Trophoblast cell (in vitro differentiated cells and primary cell): Measurements from ENCODE around the gene PTPRM.

Source experiments
- DNase-seq, 2 donors: peaks; one replicate each; pipeline ENCODE4 v3.0.0-alpha.2; 2016
- H2AFZ ChIP-seq: 2 replicates; pipeline ENCODE4 v1.6.1; 2013; ENCODE audit warnings: low read length, moderate library complexity, mild to moderate bottlenecking; ENCODE audit not compliant: insufficient read depth, poor library complexity
- H2AK5ac ChIP-seq: 2 replicates; pipeline ENCODE4 v1.6.1; 2013; ENCODE audit warnings: mild to moderate bottlenecking, low read length
- H2BK120ac ChIP-seq: 2 replicates; pipeline ENCODE4 v1.6.1; 2013; ENCODE audit warnings: low read length, mild to moderate bottlenecking, moderate library complexity; ENCODE audit not compliant: insufficient read depth, poor library complexity
- H2BK12ac ChIP-seq: 2 replicates; pipeline ENCODE4 v1.6.1; 2013; ENCODE audit warnings: mild to moderate bottlenecking, low read length, moderate library complexity
- H2BK5ac ChIP-seq: 2 replicates; pipeline ENCODE4 v1.6.1; 2013; ENCODE audit warnings: low read length, low read depth, moderate library complexity, mild to moderate bottlenecking; ENCODE audit not compliant: poor library complexity
- H3K14ac ChIP-seq: 2 replicates; pipeline ENCODE4 v1.6.1; 2013; ENCODE audit warnings: mild to moderate bottlenecking, low read length
- H3K18ac ChIP-seq: 2 replicates; pipeline ENCODE4 v1.6.1; 2013; ENCODE audit warnings: mild to moderate bottlenecking, low read length
- H3K23ac ChIP-seq: 2 replicates; pipeline ENCODE4 v1.6.1; 2013; ENCODE audit warnings: low read length
- H3K27ac ChIP-seq: 2 replicates; pipeline ENCODE4 v1.5.1; 2013; ENCODE audit warnings: low read depth, mild to moderate bottlenecking, inconsistent platforms, low read length, moderate library complexity
- H3K27me3 ChIP-seq: 2 replicates; pipeline ENCODE4 v1.6.1; 2013; ENCODE audit warnings: inconsistent platforms, mild to moderate bottlenecking, low read length, moderate library complexity; ENCODE audit not compliant: insufficient read depth
- H3K36me3 ChIP-seq, 2 experiments: 1 replicate in 1 of 2; 2 replicates in 1 of 2; pipeline ENCODE4 v1.6.1; 2013; ENCODE audit warnings: low read length in 2 of 2, mild to moderate bottlenecking in 2 of 2, moderate library complexity in 1 of 2; ENCODE audit not compliant: insufficient read depth in 2 of 2, control insufficient read depth in 1 of 2
- H3K4ac ChIP-seq: 2 replicates; pipeline ENCODE4 v1.6.1; 2013; ENCODE audit warnings: low read depth, mild to moderate bottlenecking, low read length, moderate library complexity
- H3K4me1 ChIP-seq, 2 experiments: 1 replicate in 1 of 2; 2 replicates in 1 of 2; pipeline ENCODE4 v1.6.1; 2013; ENCODE audit warnings: low read length in 2 of 2, mild to moderate bottlenecking in 2 of 2, moderate library complexity in 1 of 2; ENCODE audit not compliant: insufficient read depth in 2 of 2, control insufficient read depth in 1 of 2
- H3K4me2 ChIP-seq: 2 replicates; pipeline ENCODE4 v1.6.1; 2013; ENCODE audit warnings: inconsistent platforms, mild to moderate bottlenecking, low read length, moderate library complexity
- H3K4me3 ChIP-seq: 2 replicates; pipeline ENCODE4 v1.5.1; 2013; ENCODE audit warnings: mild to moderate bottlenecking, low read depth, low read length, inconsistent platforms
- H3K79me1 ChIP-seq: one replicate; pipeline ENCODE4 v1.6.1; 2013; ENCODE audit warnings: low read length
- H3K79me2 ChIP-seq: 2 replicates; pipeline ENCODE4 v1.6.1; 2013; ENCODE audit warnings: low read length, mild to moderate bottlenecking; ENCODE audit not compliant: control insufficient read depth, insufficient read depth, poor library complexity
- H3K9ac ChIP-seq: 2 replicates; pipeline ENCODE4 v1.6.1; 2013; ENCODE audit warnings: mild to moderate bottlenecking, low read length
- H3K9me3 ChIP-seq: 2 replicates; pipeline ENCODE4 v1.6.1; 2013; ENCODE audit warnings: low read depth, mild to moderate bottlenecking, control low read depth, inconsistent platforms, low read length; ENCODE audit not compliant: insufficient read depth
- H4K12ac ChIP-seq: 2 replicates; pipeline ENCODE4 v1.6.1; 2013; ENCODE audit warnings: low read depth, mild to moderate bottlenecking, low read length, moderate library complexity
- H4K8ac ChIP-seq: 2 replicates; pipeline ENCODE4 v1.6.1; 2013; ENCODE audit warnings: low read depth, mild to moderate bottlenecking, low read length, moderate library complexity
- H4K91ac ChIP-seq: one replicate; pipeline ENCODE4 v1.6.1; 2013; ENCODE audit warnings: low read depth, mild to moderate bottlenecking, low read length, moderate library complexity
- WGBS: extraction: QIAGEN DNeasy Blood & Tissue Kit; methylation state at CpG from one replicate; pipeline ENCODE4 v1.1.7; 2013; ENCODE audit warnings: missing lambda C conversion rate; ENCODE audit not compliant: insufficient read length, insufficient coverage; ENCODE audit errors: extremely low coverage; 5-methylcytosine and 5-hydroxymethylcytosine counted together

PTPRM gene

DNA sequence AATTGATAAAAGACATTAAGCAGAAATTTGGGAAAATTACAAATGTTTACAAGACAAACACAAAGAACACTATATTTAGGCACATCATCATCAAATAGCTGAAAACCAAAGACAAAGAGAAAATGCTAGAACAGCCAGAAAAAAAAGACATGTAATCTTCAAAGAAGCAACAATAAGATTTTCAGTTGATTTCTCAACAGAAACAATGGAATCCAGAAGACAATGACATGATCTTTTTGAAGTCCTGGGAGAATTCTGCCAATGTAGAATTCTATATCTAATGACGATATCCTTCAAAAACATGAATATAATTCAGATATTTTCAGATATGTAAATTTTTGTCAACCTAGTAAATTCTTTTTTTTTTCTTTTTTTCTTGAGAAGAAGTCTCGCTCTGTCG is 179.0 kb downstream of the PTPRM start:
- Histone ChIP-seq H4K8ac (no peak overlapping the region), H3K36me3 (no peaks in the 10 kb centered on the region), H3K4me1 (peaks cover 14 to 15% of the 10 kb centered on the region in 2 experiments), H4K91ac (no peak overlapping the region), H3K18ac (no peak overlapping the region), H2BK5ac (no peak overlapping the region), H3K4me2 (no peak overlapping the region), H3K23ac (no peak overlapping the region), H3K4me3 (no peak overlapping the region), H2BK120ac (no peak overlapping the region), H2BK12ac (no peak overlapping the region), H4K12ac (no peak overlapping the region), H3K4ac (no peak overlapping the region), H3K27ac (no peak overlapping the region), H2AFZ (no peak overlapping the region), H3K9ac (no peak overlapping the region), H3K27me3 (no peaks in the 10 kb centered on the region), H3K14ac (no peak overlapping the region), H3K9me3 (peaks cover 3% of the 10 kb centered on the region), H2AK5ac (no peak overlapping the region), H3K79me2 (peaks cover 2% of the 10 kb centered on the region), H3K79me1 (peaks cover 12% of the 10 kb centered on the region)
- no CpG with 5 or more reads among the region's 3 CpGs for WGBS
- DNase-seq: no peak

DNA sequence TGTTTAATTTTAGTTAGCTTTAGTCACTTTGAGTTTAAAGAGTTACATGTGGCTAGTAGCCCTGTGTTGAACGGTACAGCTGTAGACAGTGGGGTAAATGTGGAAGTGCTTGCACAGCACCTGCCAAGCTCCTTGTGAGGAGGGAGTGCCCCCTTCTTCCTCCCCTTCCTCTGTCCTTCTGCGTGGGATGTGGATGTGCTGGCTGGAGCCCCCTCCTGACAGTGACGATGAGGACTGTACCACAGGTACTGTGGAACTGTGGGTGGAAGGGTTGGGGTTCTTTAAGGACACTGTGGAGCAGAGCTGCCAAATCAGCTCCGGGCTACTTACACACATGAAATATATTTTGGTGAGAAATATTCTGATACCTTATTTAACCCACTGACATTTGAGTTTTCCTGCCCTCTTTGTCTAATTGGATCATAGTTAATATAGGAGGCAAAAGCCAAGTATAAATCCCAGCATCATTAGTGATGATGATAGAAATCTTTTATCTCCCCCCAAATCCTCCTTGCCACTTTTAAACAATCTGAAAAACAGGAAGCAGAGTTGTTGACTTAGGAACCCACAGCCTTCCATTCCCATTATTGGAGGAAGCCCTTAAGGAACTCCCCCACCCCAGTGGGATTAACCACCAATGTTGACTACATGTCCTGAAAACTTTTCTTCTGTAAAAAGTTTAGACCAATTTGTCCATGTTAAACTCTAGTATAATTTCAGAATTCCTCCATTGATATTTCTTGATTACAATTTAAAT is 181.3 kb downstream of the PTPRM start:
- Histone ChIP-seq H3K9ac (no peak overlapping the region), H4K8ac (no peak overlapping the region)
- DNase-seq: no peak

GRCh38 chr18:7749008-7749405 is 181.9 kb downstream of the PTPRM start:
- H4K91ac ChIP-seq: peak overlapping the region; percentile 95
- peak overlapping the region; percentile 91 for H3K14ac ChIP-seq
- H3K9me3 ChIP-seq: peaks cover 3% of the 10 kb centered on the region
- peak overlapping the region; percentile 81 for H3K4ac ChIP-seq
- no peak overlapping the region for H3K4me3 ChIP-seq
- no peak for DNase-seq
- H3K27ac ChIP-seq: peak overlapping the region; percentile 95
- H3K36me3 ChIP-seq: no peaks in the 10 kb centered on the region
- peaks cover 17% of the 10 kb centered on the region for H3K79me1 ChIP-seq
- H3K9ac ChIP-seq: no peak overlapping the region
- peak overlapping the region; percentile 87 for H2AK5ac ChIP-seq
- peak overlapping the region; percentile 95 for H2BK5ac ChIP-seq
- H3K4me1 ChIP-seq: peaks cover 14 to 20% of the 10 kb centered on the region in 2 experiments
- H2BK120ac ChIP-seq: peak overlapping the region; percentile 98
- no CpG with 5 or more reads among the region's 2 CpGs for WGBS
- peaks cover 2% of the 10 kb centered on the region for H3K79me2 ChIP-seq
- no peak overlapping the region for H4K12ac ChIP-seq
- peak overlapping the region; percentile 86 for H3K18ac ChIP-seq
- H2BK12ac ChIP-seq: peak overlapping the region; percentile 95
- H3K4me2 ChIP-seq: peak overlapping the region; percentile 30
- H2AFZ ChIP-seq: no peak overlapping the region
- H4K8ac ChIP-seq: peak overlapping the region; percentile 83
- H3K27me3 ChIP-seq: no peaks in the 10 kb centered on the region
- H3K23ac ChIP-seq: no peak overlapping the region

More for the DNA sequence above, 181.3 kb downstream of the PTPRM start:
- Histone ChIP-seq H2AK5ac (peak overlapping the region; percentile 51), H3K18ac (peak overlapping the region; percentile 22), H4K91ac (peak overlapping the region; percentile 30), H3K9me3 (peaks cover 3% of the 10 kb centered on the region), H2AFZ (no peak overlapping the region), H3K27ac (peak overlapping the region; percentile 95), H3K4me2 (no peak overlapping the region), H3K27me3 (no peaks in the 10 kb centered on the region), H3K36me3 (no peaks in the 10 kb centered on the region), H3K4ac (peak overlapping the region; percentile 81), H3K79me2 (peaks cover 2% of the 10 kb centered on the region), H3K4me3 (no peak overlapping the region), H3K4me1 (peaks cover 14 to 20% of the 10 kb centered on the region in 2 experiments), H2BK5ac (no peak overlapping the region), H4K12ac (no peak overlapping the region), H3K79me1 (peaks cover 17% of the 10 kb centered on the region), H3K14ac (peak overlapping the region; percentile 34), H3K23ac (no peak overlapping the region), H2BK12ac (peak overlapping the region; percentile 67), H2BK120ac (peak overlapping the region; percentile 2)
- WGBS: no CpG with 5 or more reads among the region's 4 CpGs

GRCh38 chr18:7749510-7749981 is 182.4 kb downstream of the PTPRM start:
- Histone ChIP-seq H3K27ac (peak overlapping the region; percentile 95), H3K4me1 (peaks cover 14 to 24% of the 10 kb centered on the region in 2 experiments), H3K18ac (no peak overlapping the region), H3K9me3 (peaks cover 3% of the 10 kb centered on the region), H3K14ac (no peak overlapping the region), H2BK12ac (no peak overlapping the region), H3K27me3 (no peaks in the 10 kb centered on the region), H3K9ac (no peak overlapping the region), H2AFZ (no peak overlapping the region), H3K23ac (no peak overlapping the region), H3K4me2 (peak overlapping the region; percentile 0), H4K91ac (no peak overlapping the region), H3K4me3 (no peak overlapping the region), H3K79me1 (peaks cover 20% of the 10 kb centered on the region), H3K4ac (no peak overlapping the region), H3K36me3 (no peaks in the 10 kb centered on the region), H2BK120ac (no peak overlapping the region), H2BK5ac (no peak overlapping the region), H4K8ac (no peak overlapping the region), H2AK5ac (no peak overlapping the region), H4K12ac (no peak overlapping the region), H3K79me2 (peaks cover 2% of the 10 kb centered on the region)
- DNase-seq: peak; percentile 55 to 81
- no CpG with 5 or more reads among the region's 2 CpGs for WGBS
